Hepatocyte (in vitro differentiated cells): Measurements from ENCODE around the gene AUTS2.

Experiments used
- EZH2 ChIP-seq: fragments of 200-600 bp; sonication (generic); IDR thresholded peaks from 2 replicates; pipeline ENCODE4 v1.6.1; 2016; ENCODE audit warnings: antibody characterized with exemption, mild to moderate bottlenecking, borderline replicate concordance
- EZH2phosphoT487 ChIP-seq: fragments of 200-600 bp; sonication (generic); IDR thresholded peaks from one replicate; pipeline ENCODE4 v1.6.1; 2018; ENCODE audit warnings: antibody characterized with exemption, mild to moderate bottlenecking, low read depth, moderate library complexity; ENCODE audit not compliant: unreplicated experiment, severe bottlenecking
- TF ChIP-seq, protein P1 (sequence below): fragments of 200-600 bp; sonication (generic); IDR thresholded peaks from 2 replicates; pipeline ENCODE4 v1.5.1; 2016; ENCODE audit warnings: antibody characterized with exemption, mild to moderate bottlenecking; ENCODE audit not compliant: poor library complexity

GRCh38 chr7:69912846-69913245 lies 314.6 kb downstream of the AUTS2 start:
- TF ChIP-seq, protein P1, sequence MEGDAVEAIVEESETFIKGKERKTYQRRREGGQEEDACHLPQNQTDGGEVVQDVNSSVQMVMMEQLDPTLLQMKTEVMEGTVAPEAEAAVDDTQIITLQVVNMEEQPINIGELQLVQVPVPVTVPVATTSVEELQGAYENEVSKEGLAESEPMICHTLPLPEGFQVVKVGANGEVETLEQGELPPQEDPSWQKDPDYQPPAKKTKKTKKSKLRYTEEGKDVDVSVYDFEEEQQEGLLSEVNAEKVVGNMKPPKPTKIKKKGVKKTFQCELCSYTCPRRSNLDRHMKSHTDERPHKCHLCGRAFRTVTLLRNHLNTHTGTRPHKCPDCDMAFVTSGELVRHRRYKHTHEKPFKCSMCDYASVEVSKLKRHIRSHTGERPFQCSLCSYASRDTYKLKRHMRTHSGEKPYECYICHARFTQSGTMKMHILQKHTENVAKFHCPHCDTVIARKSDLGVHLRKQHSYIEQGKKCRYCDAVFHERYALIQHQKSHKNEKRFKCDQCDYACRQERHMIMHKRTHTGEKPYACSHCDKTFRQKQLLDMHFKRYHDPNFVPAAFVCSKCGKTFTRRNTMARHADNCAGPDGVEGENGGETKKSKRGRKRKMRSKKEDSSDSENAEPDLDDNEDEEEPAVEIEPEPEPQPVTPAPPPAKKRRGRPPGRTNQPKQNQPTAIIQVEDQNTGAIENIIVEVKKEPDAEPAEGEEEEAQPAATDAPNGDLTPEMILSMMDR, result no peak
- TF ChIP-seq EZH2 (no peak), EZH2phosphoT487 (no peak)
